HG02759 (cell line): Measurements from ENCODE around the gene FCRL3.
A peak's percentile ranks its signal among the peaks of the same experiment; 100 is the strongest.
"Not testable (repeated sequence)": the region's sequence is repeated elsewhere in the genome, so short reads cannot be mapped to it uniquely, and the experiment has no call there.

ENCODE experiments used
- ATAC-seq: cut with Tn5 transposase; IDR thresholded peaks from one replicate; pipeline ENCODE4 v1.9.1; 2021; ENCODE audit warnings: mild to moderate bottlenecking, moderate library complexity; ENCODE audit not compliant: unreplicated experiment

Gene FCRL3, protein sequence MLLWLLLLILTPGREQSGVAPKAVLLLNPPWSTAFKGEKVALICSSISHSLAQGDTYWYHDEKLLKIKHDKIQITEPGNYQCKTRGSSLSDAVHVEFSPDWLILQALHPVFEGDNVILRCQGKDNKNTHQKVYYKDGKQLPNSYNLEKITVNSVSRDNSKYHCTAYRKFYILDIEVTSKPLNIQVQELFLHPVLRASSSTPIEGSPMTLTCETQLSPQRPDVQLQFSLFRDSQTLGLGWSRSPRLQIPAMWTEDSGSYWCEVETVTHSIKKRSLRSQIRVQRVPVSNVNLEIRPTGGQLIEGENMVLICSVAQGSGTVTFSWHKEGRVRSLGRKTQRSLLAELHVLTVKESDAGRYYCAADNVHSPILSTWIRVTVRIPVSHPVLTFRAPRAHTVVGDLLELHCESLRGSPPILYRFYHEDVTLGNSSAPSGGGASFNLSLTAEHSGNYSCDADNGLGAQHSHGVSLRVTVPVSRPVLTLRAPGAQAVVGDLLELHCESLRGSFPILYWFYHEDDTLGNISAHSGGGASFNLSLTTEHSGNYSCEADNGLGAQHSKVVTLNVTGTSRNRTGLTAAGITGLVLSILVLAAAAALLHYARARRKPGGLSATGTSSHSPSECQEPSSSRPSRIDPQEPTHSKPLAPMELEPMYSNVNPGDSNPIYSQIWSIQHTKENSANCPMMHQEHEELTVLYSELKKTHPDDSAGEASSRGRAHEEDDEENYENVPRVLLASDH

GRCh38 chr1:157700732-157701131 is at the start of gene FCRL3:
Gene FCRL3 (minus strand): TSS chr1:157700769. CDS start chr1:157700489, 280 bp downstream.
- ATAC-seq = no peak

DNA sequence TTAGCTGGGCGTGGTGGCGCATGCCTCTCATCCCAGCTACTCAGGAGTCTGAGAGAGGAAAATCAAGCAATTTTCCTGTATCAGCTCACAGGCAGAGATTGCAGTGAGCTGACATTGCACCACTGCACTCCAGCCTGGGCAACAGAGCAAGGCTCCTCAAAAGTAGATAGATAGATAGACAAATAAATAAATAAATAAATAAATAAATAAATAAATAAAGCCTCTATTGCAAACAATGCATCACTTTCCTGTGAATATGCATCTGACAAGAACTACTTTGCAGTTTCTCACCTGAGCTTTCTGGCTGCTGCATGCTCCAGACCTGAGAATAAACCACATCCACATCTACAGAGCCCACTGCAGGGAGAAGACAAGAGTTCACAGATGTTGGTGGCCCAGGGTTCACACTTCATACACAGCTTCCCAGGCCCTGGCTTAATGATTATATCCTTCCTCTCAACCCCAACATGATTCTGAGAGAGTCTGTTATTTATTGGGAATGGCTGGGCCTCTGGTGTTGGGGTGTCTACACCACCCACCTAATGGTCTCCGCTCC is 47.8 kb upstream of the FCRL3 start:
- no peak for ATAC-seq

GRCh38 chr1:157739229-157739901 is 38.8 kb upstream of the FCRL3 start:
- ATAC-seq = no peak

DNA sequence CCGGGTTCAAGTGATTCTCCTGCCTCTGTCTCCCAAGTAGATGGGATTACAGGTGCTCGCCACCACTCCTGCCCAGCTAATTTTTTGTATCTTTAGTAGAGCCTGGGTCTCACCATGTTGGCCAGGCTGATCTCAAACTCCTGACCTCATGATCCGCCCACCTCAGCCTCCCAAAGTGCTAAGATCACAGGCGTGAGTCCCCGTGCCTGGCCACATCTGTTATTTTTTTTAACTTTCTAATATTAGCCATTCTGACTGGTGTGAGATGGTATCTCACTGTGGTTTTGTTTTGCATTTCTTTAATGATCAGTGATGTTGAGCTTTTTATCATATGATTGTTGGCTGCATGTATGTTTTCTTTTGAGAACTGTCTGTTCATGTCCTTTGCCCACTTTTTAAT is 35.4 kb upstream of the FCRL3 start:
- ATAC-seq = not testable (repeated sequence)

DNA sequence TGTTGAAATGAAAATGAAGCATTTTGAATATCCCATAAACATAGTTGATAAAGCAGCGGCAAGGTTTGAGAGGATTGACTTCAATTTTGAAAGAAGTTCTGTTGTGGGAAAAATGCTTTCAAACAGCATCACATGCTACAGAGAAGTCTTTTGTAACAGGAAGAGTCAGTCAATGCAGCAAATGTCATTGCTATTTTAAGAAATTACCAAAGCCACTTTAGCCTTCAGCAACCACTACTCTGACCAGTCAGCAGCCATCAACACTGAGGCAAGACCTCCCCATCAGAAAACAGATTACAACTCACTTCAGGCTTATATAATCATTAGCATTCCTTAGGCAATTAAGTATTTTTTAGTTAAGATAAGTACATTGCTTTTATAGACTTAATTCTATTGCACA is 33.8 kb upstream of the FCRL3 start:
- no peak for ATAC-seq

GRCh38 chr1:157732755-157733154 is 32.2 kb upstream of the FCRL3 start:
- peak; percentile 58 for ATAC-seq

- ATAC-seq = no peak
Observed at GRCh38 chr1:157725221-157725577, 24.6 kb upstream of the FCRL3 start.

DNA sequence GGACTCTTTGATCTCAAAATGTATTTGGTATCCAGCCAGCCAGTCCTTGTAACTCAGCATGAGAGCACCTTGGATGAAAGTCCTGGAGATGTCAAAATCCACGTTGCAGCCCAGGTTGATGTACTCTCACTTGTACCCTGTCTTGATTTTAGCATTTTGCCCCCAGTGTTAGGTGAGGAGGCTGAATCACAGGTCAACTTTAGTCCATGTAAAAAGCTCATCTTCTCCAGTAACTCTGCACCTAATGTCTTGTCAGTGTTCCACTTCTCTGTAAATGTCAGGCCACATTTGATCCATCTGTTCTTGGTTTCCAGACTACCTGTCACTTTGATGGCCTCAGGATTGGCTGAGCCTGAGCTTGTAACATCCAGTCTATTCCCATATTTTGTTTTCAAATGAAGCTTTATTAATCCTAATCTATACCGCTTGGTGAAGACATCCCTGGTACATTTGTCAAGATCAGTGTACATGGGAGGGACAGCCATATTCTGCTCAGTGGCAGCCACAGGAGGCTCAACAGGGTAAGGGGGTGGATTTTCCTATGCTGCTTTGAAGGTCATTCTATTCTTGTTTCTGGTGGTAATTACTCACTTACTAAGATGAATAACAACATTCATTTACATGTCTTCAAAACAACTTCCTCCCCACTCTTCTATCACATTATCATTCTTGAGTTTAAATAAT is 24.1 kb upstream of the FCRL3 start:
- ATAC-seq = no peak

GRCh38 chr1:157723157-157723556 is 22.6 kb upstream of the FCRL3 start:
- ATAC-seq = no peak

DNA sequence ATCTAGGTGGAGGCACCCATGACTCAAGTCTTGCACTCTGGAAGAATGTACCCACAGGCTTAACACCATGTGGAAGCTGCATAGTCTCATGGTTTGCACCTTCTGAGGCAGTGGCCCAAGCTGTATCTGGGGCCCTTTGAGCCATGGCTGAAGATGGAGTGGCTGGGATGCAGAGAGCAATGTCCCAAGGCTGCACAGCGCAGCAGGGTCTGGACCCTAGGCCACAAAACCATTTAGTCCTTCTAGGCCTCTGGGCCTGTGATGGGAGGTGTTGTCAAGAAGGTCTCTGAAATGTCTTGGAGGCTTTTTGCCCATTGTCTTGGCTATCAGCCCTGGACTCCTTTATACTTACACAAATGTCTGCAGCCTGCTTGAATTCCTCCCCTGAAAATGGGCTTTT is 21.4 kb upstream of the FCRL3 start:
- ATAC-seq = no peak

GRCh38 chr1:157715736-157716135 is 15.2 kb upstream of the FCRL3 start:
- ATAC-seq = no peak

DNA sequence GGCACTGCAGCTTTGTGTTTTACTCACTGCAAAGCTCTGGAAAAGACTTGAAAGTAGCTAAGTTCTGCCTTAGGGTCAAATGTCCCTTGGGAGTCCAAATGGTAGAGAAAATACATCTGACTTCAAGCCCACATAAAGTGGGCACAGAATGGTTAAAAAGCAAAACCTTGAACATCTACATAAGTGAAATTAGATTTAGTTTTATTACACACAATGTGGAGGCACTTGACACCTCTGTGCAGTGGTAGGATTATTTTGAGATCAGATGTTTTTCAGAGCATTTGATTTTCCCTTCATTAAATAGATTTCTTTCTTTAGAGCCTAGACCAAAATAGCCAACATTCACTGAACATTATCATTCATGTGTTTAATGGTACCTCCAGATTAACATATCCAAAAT is 11.2 kb upstream of the FCRL3 start:
- ATAC-seq = no peak

DNA sequence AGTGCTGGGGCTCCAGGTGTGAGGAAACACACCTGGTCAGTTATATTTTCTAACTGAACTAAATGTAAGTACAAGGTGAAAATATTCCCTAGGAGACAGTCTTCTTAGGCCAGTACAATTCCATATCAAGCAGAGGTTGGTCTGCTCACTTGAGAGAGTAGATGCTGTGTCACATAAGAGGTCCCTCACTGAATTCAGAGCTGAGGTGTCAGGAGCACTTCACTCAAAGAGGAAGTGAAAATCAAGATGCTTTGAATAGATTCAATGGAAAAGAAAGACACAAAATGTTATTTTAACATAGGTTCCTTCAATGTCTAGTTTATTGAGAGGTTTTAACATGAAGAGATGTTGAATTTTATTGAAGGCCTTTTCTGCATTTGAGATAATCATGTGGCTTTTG is 4.3 kb upstream of the FCRL3 start:
- ATAC-seq = peak; percentile 52

DNA sequence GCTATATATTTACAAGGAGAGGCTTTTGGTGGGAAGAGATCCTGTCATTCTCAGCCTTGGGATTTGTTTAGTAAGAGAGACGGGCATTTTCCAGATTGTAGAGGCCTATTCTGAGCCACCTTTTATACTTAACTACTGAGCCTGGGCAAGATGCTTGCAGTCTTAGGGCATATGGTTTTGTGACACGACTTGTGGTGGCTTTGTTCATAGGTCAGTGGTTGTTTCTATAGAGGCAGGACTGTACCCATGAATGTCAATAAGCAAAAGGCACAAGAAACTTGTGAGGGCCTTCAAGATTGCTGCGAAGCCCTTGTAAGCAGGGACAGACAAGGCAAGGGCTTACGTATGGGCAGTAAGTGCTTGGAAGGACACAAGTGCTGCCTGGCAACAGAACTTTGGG is 3.4 kb upstream of the FCRL3 start:
- no peak for ATAC-seq

DNA sequence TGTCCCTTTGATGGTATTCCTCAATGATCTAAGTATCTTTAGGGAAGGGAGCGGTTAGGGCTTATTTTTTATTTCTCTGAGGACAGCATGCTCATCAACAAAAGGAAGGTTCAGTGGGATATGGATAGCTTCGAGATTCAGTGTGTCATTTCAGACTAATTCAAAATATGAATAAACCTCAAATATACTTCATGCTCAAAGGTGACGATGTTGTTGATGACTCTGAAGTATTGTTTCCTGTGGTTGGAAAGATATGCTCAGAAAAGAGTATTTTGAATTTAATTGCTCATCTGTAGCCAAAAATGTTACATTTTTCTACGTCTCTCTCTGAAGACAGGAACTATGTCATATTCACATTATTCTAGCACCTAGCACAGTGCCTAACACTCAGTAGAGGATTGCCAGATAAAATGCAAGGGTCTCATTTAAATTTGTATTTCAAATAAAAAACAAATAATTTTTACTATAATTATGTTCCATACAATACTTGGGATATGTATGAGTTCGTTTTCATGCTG is 1.8 kb upstream of the FCRL3 start:
- no peak for ATAC-seq

DNA sequence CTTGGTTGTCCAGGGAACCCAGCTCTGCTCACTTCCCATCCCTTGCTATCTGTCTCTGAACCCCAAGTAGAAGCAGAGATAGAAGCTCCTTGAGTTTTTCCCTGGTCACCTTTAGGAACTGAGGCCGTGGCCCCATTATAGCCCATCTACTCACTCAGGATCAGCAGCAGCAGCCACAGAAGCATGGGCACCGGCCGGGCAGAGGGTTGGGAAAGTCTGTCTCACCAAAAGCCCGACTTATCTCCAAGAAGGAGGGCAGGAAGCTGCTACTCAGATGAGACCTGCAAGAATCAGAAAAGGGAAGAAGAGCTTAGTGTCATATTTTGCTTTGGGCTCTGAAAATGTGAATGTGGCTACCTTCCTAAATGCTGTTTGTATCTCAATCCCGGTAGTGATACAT is 264 bp downstream of the FCRL3 start:
- no peak for ATAC-seq

DNA sequence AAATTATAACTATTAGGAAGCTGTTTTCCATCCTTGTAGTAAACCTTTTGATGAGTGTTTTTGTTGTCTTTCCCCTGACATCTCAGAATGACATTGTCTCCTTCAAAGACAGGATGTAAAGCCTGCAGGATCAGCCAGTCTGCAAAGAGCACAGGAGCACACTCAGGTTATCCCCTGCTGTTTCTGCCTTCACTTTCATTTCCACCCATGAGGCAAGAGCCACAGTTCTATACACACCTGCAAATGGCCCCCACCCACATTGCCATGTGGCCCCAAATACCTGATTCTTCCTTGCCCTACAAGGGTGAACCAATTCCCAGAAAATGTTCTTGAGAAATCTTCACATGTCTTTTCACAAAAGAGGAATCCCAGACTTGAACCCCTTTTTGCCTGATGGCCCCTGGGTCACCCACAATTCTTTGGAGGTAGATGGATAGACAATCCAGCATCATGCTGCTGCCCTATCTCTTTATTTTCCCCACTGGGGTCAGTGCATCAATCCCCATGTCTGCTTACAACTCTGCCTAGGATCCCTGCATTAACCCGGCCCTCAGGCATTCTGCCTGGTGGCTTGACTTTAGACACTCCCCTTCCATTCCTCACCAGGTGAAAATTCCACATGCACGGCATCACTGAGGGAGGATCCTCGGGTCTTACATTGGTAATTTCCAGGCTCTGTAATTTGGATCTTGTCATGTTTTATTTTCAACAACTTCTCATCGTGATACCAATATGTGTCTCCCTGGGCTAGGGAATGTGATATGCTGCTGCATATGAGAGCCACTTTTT is 2.6 kb downstream of the FCRL3 start:
- no peak for ATAC-seq

GRCh38 chr1:157696966-157697628 is 3.5 kb downstream of the FCRL3 start:
- ATAC-seq = no peak

- ATAC-seq = no peak
Observed at GRCh38 chr1:157695417-157695816, 5.2 kb downstream of the FCRL3 start.
